NCI-H1417 treated with DMSO at 0.1 percent for 48 hours (cell line): Measurements from ENCODE around the gene BICRA.

ENCODE experiments used
- DNase-seq: peaks from one replicate; lab custom pipeline; 2025; lab: John Stamatoyannopoulos, UW

BICRA gene

GRCh38 chr19:47750752-47751151 lies 141.8 kb downstream of the BICRA start:
- no peak for DNase-seq

- no peak for DNase-seq
Observed at GRCh38 chr19:47752440-47753211, 143.7 kb downstream of the BICRA start.
